GM10248 (cell line): Measurements from ENCODE around the gene QTRT2.

Experiments
- CTCF ChIA-PET: fragments of 300-600 bp; sonication (Branson Sonifier 250); formaldehyde crosslinking; extraction: SDS; loops from one replicate; lab custom pipeline; 2021; ENCODE audit warnings: antibody characterized with exemption; lab: Yijun Ruan, JAX
- POLR2A ChIA-PET: fragments of 350-650 bp; sonication (Branson Sonifier 250); formaldehyde crosslinking; extraction: SDS; loops from one replicate; lab custom pipeline; 2020; ENCODE audit warnings: antibody characterized with exemption; lab: Yijun Ruan, JAX
- DNase-seq: peaks from one replicate; pipeline ENCODE4 v3.0.0; 2012; ENCODE audit errors: extremely low spot score
- TF ChIP-seq, protein P1 (sequence below): IDR thresholded peaks from 2 replicates; pipeline ENCODE4 v1.5.1; 2012; ENCODE audit warnings: mild to moderate bottlenecking, low read depth; ENCODE audit errors: extremely low read depth, missing control alignments, control extremely low read depth

The QTRT2 gene

DNA sequence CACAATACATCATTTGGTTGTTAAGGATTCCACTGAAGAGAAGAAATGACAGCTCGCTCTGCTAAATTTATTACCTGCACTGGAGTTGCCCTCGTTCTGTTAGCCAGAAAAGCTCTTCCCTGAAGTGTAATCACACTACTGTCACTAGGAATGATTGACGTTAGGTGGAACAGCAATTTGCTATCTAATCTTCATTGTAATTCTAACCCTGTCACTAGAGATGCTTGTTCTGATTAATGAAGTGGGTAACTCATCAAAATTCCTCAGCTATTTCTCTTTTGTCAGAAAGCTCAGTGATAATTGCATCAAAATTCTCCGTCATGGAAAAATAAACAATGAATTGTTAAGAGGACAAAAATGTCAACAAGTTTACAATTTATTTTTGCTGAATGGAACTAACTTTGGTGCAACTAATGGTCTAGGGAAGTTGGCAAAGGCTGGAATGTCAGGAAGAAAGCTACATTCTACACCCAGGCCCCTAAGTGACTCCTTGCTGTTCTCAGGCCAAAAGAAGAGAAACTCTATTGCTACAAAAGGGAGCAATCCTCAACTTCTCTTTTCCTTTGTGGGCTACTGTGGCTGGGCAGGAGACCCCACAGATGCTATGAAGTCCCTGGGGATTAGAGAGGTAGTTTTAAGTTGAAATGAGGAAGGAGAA is 34.3 kb upstream of the QTRT2 start:
- TF ChIP-seq, protein P1, sequence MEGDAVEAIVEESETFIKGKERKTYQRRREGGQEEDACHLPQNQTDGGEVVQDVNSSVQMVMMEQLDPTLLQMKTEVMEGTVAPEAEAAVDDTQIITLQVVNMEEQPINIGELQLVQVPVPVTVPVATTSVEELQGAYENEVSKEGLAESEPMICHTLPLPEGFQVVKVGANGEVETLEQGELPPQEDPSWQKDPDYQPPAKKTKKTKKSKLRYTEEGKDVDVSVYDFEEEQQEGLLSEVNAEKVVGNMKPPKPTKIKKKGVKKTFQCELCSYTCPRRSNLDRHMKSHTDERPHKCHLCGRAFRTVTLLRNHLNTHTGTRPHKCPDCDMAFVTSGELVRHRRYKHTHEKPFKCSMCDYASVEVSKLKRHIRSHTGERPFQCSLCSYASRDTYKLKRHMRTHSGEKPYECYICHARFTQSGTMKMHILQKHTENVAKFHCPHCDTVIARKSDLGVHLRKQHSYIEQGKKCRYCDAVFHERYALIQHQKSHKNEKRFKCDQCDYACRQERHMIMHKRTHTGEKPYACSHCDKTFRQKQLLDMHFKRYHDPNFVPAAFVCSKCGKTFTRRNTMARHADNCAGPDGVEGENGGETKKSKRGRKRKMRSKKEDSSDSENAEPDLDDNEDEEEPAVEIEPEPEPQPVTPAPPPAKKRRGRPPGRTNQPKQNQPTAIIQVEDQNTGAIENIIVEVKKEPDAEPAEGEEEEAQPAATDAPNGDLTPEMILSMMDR = no peak
- ChIA-PET POLR2A (no interaction called here), CTCF (interaction anchor here (1.5 kb wide), 1 partner anchor 12 kb away, joined by 3 read pairs; no protein-coding TSS in a partner anchor)
- no peak for DNase-seq

DNA sequence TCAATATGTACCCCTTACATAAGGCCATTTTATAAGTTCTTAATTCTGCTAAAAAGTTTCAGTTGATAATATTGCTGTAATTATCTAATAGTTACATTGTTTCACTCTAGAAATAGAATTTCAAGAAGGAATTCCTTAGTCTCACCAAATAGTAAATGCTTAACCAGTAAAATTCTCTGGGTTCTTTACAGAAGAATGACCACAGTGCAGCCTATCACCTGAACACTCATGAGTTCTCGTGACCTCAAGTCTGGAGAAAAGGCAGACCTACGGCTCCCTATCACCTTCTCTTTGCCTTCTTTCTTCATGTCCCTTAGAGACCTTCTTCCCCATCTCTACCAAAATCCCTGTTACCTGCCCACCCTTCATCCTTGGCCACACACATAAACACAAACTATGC is 31.1 kb upstream of the QTRT2 start:
- POLR2A ChIA-PET = no interaction called here
- CTCF ChIA-PET = no interaction called here
- TF ChIP-seq, protein P1 = no peak
- DNase-seq = no peak

DNA sequence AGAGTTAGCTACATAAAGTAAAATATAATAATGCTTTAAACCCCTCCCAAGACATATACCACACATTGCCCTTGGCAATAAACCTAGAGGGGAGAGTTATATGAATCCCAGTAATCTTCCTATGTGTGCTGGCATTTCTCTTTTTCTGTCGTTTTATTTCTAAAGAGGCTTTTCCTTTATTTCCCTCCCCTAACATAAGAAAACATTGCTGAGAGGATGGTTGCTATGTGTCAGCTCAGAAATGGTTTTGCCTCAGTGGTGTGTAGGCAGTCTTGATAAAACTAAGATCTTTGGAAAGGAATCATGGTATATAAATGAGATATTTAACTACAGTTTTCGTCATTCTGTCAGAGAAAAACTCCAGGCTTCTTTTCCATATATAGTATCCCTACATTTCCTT is 30.2 kb upstream of the QTRT2 start:
- DNase-seq = no peak
- ChIA-PET CTCF (interaction anchor here (1.0 to 1.3 kb wide), 2 partner anchors 19 to 21 kb away, joined by 3 read pairs; no protein-coding TSS in a partner anchor), POLR2A (no interaction called here)
- TF ChIP-seq, protein P1 = no peak

DNA sequence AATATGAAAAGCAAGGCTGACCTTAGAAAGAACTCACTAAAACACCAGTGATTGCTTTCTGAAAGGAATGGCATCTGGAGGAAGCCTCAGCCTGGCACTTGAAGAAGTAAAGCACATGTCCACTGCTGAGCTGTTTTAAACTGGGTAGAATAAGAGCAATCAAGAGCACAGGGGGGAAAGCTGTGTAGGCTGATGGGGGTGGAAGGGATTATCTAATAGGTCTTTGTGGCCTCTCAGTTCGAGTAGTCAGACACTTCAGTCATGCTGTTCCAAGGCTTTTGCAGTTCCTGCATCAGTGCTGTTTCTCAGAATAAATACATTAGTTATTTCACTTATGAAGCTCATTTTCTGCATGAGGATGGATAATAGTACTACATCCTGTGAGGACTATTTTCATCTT is 22.8 kb upstream of the QTRT2 start:
- no peak for DNase-seq
- POLR2A ChIA-PET = no interaction called here

DNA sequence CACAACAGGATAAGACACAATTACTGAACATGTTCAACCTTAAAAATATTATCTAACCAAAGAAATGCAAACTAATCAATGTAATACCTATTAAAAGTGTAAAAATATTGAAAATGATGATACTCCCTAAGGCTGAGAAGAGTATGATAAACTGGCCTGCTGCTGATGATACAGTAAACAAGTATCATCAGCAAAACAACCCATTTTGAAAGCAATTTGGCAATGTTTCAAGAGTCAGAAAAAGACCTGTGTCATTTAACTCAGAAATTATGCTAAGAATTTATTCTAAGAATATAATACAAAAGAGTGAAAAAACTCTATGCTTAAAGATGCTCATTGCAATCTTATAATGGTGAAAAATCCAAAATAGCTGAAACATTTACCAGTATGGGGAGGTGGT is 22.3 kb upstream of the QTRT2 start:
- CTCF ChIA-PET = interaction anchor here (1.6 kb wide), 1 partner anchor 12 kb away, joined by 3 read pairs; no protein-coding TSS in a partner anchor
- DNase-seq = no peak
- POLR2A ChIA-PET = no interaction called here
- TF ChIP-seq, protein P1 = no peak

More for the DNA sequence above, 22.8 kb upstream of the QTRT2 start:
- CTCF ChIA-PET = interaction anchor here (1.6 kb wide), 1 partner anchor 12 kb away, joined by 3 read pairs; no protein-coding TSS in a partner anchor
- TF ChIP-seq, protein P1 = no peak

DNA sequence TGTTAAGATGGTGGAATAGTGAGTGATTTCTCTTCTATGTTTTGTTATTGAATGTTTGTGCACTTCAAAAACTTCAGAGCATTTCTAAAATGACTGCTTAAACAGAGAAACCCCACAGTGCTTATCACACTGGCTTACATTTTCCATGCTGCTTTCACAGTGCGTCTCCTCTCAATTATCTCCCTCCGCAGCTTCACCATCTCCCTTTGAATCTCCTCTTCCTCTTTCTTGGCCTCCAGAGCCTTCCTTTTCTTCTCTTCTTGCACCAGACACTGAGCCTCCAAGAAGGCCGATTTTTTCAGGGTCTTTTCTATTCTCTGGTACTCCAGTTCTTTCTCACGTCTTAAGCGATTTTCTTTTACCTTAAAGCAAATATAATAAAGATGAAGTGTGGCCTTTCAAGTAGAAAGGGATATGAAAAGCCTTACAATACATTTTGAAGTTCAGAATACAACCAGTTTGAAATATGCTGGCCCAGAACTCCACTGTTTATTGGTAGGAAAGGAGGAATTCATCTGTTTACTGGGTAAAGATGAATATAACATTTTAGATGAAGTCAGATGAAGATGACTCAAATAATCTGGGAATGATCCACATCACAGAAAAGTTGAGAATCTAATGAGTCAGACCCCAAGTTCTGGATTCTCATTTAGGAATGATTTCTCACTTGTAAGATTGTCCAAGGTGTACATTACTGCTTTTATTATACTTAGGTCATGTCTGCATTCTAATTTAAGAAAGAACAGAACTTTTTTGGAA is 21.6 kb upstream of the QTRT2 start:
- POLR2A ChIA-PET = no interaction called here
- CTCF ChIA-PET = interaction anchor here (1.6 kb wide), 1 partner anchor 13 kb away, joined by 3 read pairs; no protein-coding TSS in a partner anchor
- no peak for DNase-seq
- TF ChIP-seq, protein P1 = no peak
